DND-41 (cell line): Measurements from ENCODE around the gene OR6C68.

Experiments
- ATAC-seq: fragments of 200-7000 bp; cut with Tn5 transposase; 3 replicates; pipeline ENCODE4 v1.9.1; 2021; ENCODE audit warnings: low read depth; ENCODE audit not compliant: insufficient read depth
- DNase-seq: peaks from one replicate; pipeline ENCODE4 v3.0.0-alpha.2; 2020
- H2AFZ ChIP-seq: 2 replicates; pipeline ENCODE4 v1.6.0; 2012; ENCODE audit warnings: low read depth, low read length
- H3K27ac ChIP-seq: 2 replicates; pipeline ENCODE4 v1.5.1; 2012; ENCODE audit warnings: low read length, inconsistent platforms
- H3K27me3 ChIP-seq: fragments of 200-600 bp; sonication (generic); 2 replicates; pipeline ENCODE4 v1.6.0; 2012; ENCODE audit warnings: low read length, mild to moderate bottlenecking, inconsistent platforms; ENCODE audit not compliant: insufficient read depth, poor library complexity
- H3K36me3 ChIP-seq: 2 replicates; pipeline ENCODE4 v1.5.1; 2012; ENCODE audit warnings: low read length, inconsistent platforms; ENCODE audit not compliant: insufficient read depth
- H3K4me1 ChIP-seq: 2 replicates; pipeline ENCODE4 v1.5.1; 2012; ENCODE audit warnings: mild to moderate bottlenecking, low read length; ENCODE audit not compliant: insufficient read depth
- H3K4me2 ChIP-seq: 2 replicates; pipeline ENCODE4 v1.6.0; 2012; ENCODE audit warnings: mild to moderate bottlenecking, moderate library complexity, low read length, inconsistent platforms; ENCODE audit not compliant: insufficient read depth
- H3K4me3 ChIP-seq, 2 experiments: fragments of 200-600 bp in 1 of 2; shearing (Covaris generic) in 1 of 2; 2 replicates each; pipeline ENCODE4 v1.5.1; 2012 to 2016; ENCODE audit warnings: inconsistent platforms in 2 of 2, low read length in 2 of 2, mild to moderate bottlenecking in 2 of 2, low read depth in 1 of 2, moderate library complexity in 1 of 2
- H3K79me2 ChIP-seq: 2 replicates; pipeline ENCODE4 v1.6.0; 2012; ENCODE audit warnings: low read length, inconsistent platforms; ENCODE audit not compliant: insufficient read depth
- H3K9ac ChIP-seq: 2 replicates; pipeline ENCODE4 v1.6.0; 2012; ENCODE audit warnings: low read depth, mild to moderate bottlenecking, inconsistent platforms, low read length, moderate library complexity
- H3K9me3 ChIP-seq: 2 replicates; pipeline ENCODE4 v1.5.1; 2012; ENCODE audit warnings: low read length, moderate library complexity, mild to moderate bottlenecking, inconsistent platforms; ENCODE audit not compliant: insufficient read depth, severe bottlenecking
- H4K20me1 ChIP-seq: 2 replicates; pipeline ENCODE4 v1.6.0; 2012; ENCODE audit warnings: low read length; ENCODE audit not compliant: insufficient read depth
- CTCF ChIP-seq: IDR thresholded peaks from 2 replicates; pipeline ENCODE4 v1.5.1; 2012; ENCODE audit warnings: borderline replicate concordance, low read length, moderate library complexity, mild to moderate bottlenecking; ENCODE audit not compliant: poor library complexity, severe bottlenecking; ENCODE audit errors: extremely low read depth
- EZH2 ChIP-seq: IDR thresholded peaks from 3 replicates; pipeline ENCODE4 v1.6.1; 2012; ENCODE audit warnings: borderline replicate concordance, low read depth, mild to moderate bottlenecking, moderate library complexity, low read length, inconsistent platforms; ENCODE audit not compliant: severe bottlenecking

OR6C68 gene

GRCh38 chr12:55495490-55495889 is 3.3 kb downstream of the OR6C68 start:
- Histone ChIP-seq H3K9me3 (no peaks in the 10 kb centered on the region), H3K27me3 (no peaks in the 10 kb centered on the region), H3K79me2 (no peaks in the 10 kb centered on the region), H4K20me1 (no peaks in the 10 kb centered on the region), H3K36me3 (no peaks in the 10 kb centered on the region), H3K4me3 (no peak overlapping the region), H2AFZ (no peak overlapping the region), H3K4me1 (no peaks in the 10 kb centered on the region), H3K9ac (no peak overlapping the region), H3K27ac (no peak overlapping the region), H3K4me2 (no peak overlapping the region)
- ATAC-seq (no peak), DNase-seq (no peak)
- TF ChIP-seq EZH2 (no peak), CTCF (no peak)

- Histone ChIP-seq H4K20me1 (no peaks in the 10 kb centered on the region), H3K79me2 (no peaks in the 10 kb centered on the region), H3K4me2 (no peak overlapping the region), H3K27ac (no peak overlapping the region), H3K9me3 (no peaks in the 10 kb centered on the region), H3K9ac (no peak overlapping the region), H2AFZ (no peak overlapping the region), H3K27me3 (peaks cover 7% of the 10 kb centered on the region), H3K4me1 (no peaks in the 10 kb centered on the region), H3K36me3 (no peaks in the 10 kb centered on the region), H3K4me3 (no peak overlapping the region)
- no peak for ATAC-seq
- no peak for TF ChIP-seq CTCF
- DNase-seq = no peak
Observed at GRCh38 chr12:55499231-55499630, 7.1 kb downstream of the OR6C68 start.

GRCh38 chr12:55499810-55500252 is 7.7 kb downstream of the OR6C68 start:
- Histone ChIP-seq H4K20me1 (no peaks in the 10 kb centered on the region), H3K27me3 (peaks cover 7% of the 10 kb centered on the region), H3K4me3 (no peak overlapping the region), H3K36me3 (no peaks in the 10 kb centered on the region), H3K4me2 (no peak overlapping the region), H3K79me2 (no peaks in the 10 kb centered on the region), H3K4me1 (no peaks in the 10 kb centered on the region), H2AFZ (no peak overlapping the region), H3K9ac (no peak overlapping the region), H3K27ac (no peak overlapping the region), H3K9me3 (no peaks in the 10 kb centered on the region)
- ATAC-seq = no peak
- no peak for DNase-seq
- no peak for TF ChIP-seq EZH2
- no peak for TF ChIP-seq CTCF

- ATAC-seq = no peak
Observed at GRCh38 chr12:55501601-55502000, 9.4 kb downstream of the OR6C68 start.

More at GRCh38 chr12:55501601-55502000, 9.4 kb downstream of the OR6C68 start:
- H3K27ac ChIP-seq = no peak overlapping the region
- no peak for DNase-seq
- no peaks in the 10 kb centered on the region for H3K79me2 ChIP-seq
- TF ChIP-seq EZH2 (no peak), CTCF (no peak)
- H3K4me2 ChIP-seq = no peak overlapping the region
- H3K27me3 ChIP-seq = peaks cover 7% of the 10 kb centered on the region
- no peaks in the 10 kb centered on the region for H3K36me3 ChIP-seq
- H3K4me1 ChIP-seq = no peaks in the 10 kb centered on the region
- H4K20me1 ChIP-seq = no peaks in the 10 kb centered on the region
- H3K9ac ChIP-seq = no peak overlapping the region
- no peaks in the 10 kb centered on the region for H3K9me3 ChIP-seq
- H2AFZ ChIP-seq = no peak overlapping the region
- H3K4me3 ChIP-seq = no peak overlapping the region
